OCI-LY1 (cell line): ENCODE data around the gene AGXT2.

Source experiments
- H2AFZ ChIP-seq: fragments of 200-600 bp; sonication (generic), shearing (Covaris generic); 2 replicates; pipeline ENCODE4 v1.6.0; 2014; ENCODE audit warnings: antibody characterized with exemption, mild to moderate bottlenecking, low read length
- H3F3A ChIP-seq: fragments of 200-600 bp; sonication (generic), shearing (Covaris generic); 2 replicates; pipeline ENCODE4 v1.6.0; 2014; ENCODE audit warnings: mild to moderate bottlenecking, antibody characterized with exemption, low read length, moderate library complexity; ENCODE audit not compliant: insufficient read depth
- H3K27ac ChIP-seq: fragments of 200-600 bp; sonication (generic); 2 replicates; pipeline ENCODE4 v1.5.1; 2014; ENCODE audit warnings: low read length, mixed run types, mild to moderate bottlenecking, low read depth; ENCODE audit not compliant: poor library complexity, severe bottlenecking
- H3K27me3 ChIP-seq: fragments of 200-600 bp; sonication (generic); 2 replicates; pipeline ENCODE4 v1.6.0; 2014; ENCODE audit warnings: antibody characterized with exemption, mild to moderate bottlenecking, low read length, moderate library complexity; ENCODE audit not compliant: insufficient read depth
- H3K36me3 ChIP-seq: fragments of 200-600 bp; sonication (generic); 2 replicates; pipeline ENCODE4 v1.6.1; 2014; ENCODE audit warnings: mild to moderate bottlenecking, antibody characterized with exemption, low read length, moderate library complexity, mixed read lengths; ENCODE audit not compliant: insufficient read depth
- H3K4me1 ChIP-seq: fragments of 200-600 bp; sonication (generic); 2 replicates; pipeline ENCODE4 v1.5.1; 2014; ENCODE audit warnings: mild to moderate bottlenecking, low read length, moderate library complexity; ENCODE audit not compliant: insufficient read depth, severe bottlenecking
- H3K4me2 ChIP-seq: fragments of 200-600 bp; sonication (generic), shearing (Covaris generic); 2 replicates; pipeline ENCODE4 v1.6.1; 2014; ENCODE audit warnings: low read length
- H3K4me3 ChIP-seq: fragments of 200-600 bp; sonication (generic); 2 replicates; pipeline ENCODE4 v1.5.1; 2014; ENCODE audit warnings: low read length, low read depth, mild to moderate bottlenecking, mixed read lengths; ENCODE audit not compliant: poor library complexity, severe bottlenecking
- H3K79me2 ChIP-seq: fragments of 200-600 bp; shearing (Covaris generic); 2 replicates; pipeline ENCODE4 v1.6.1; 2016; ENCODE audit warnings: mixed run types, low read length, mixed read lengths; ENCODE audit not compliant: insufficient read depth
- H3K9ac ChIP-seq: fragments of 200-600 bp; sonication (generic), shearing (Covaris generic); 2 replicates; pipeline ENCODE4 v1.6.1; 2014; ENCODE audit warnings: mild to moderate bottlenecking, low read length, mixed read lengths
- H3K9me2 ChIP-seq: fragments of 200-600 bp; sonication (generic), shearing (Covaris generic); 2 replicates; pipeline ENCODE4 v1.6.1; 2014; ENCODE audit warnings: low read depth, mild to moderate bottlenecking, low read length, mixed read lengths
- H3K9me3 ChIP-seq: fragments of 200-600 bp; shearing (Covaris generic); 2 replicates; pipeline ENCODE4 v1.6.1; 2014; ENCODE audit warnings: low read length, mixed read lengths
- H4K20me1 ChIP-seq: fragments of 200-600 bp; sonication (generic), shearing (Covaris generic); 2 replicates; pipeline ENCODE4 v1.6.0; 2016; ENCODE audit warnings: mild to moderate bottlenecking, low read length; ENCODE audit not compliant: insufficient read depth
- CTCF ChIP-seq: fragments of 200-600 bp; sonication (generic), shearing (Covaris generic); IDR thresholded peaks from 2 replicates; pipeline ENCODE4 v1.5.1; 2017; ENCODE audit warnings: mild to moderate bottlenecking, antibody characterized with exemption, low read length, moderate library complexity, mixed read lengths
- EZH2 ChIP-seq: fragments of 200-600 bp; sonication (generic), shearing (Covaris generic); IDR thresholded peaks from 2 replicates; pipeline ENCODE4 v1.8.0; 2017; ENCODE audit warnings: borderline replicate concordance, mixed run types, mild to moderate bottlenecking, antibody characterized with exemption, low read length, moderate library complexity, mixed read lengths

The AGXT2 gene

GRCh38 chr5:35066260-35066795 is 18.6 kb upstream of the AGXT2 start:
- H3K27me3 ChIP-seq: no peaks in the 10 kb centered on the region
- H3K27ac ChIP-seq: no peak overlapping the region
- no peaks in the 10 kb centered on the region for H3K9me3 ChIP-seq
- no peak overlapping the region for H3K9ac ChIP-seq
- no peaks in the 10 kb centered on the region for H3K36me3 ChIP-seq
- TF ChIP-seq CTCF (no peak), EZH2 (no peak)
- no peak overlapping the region for H2AFZ ChIP-seq
- H3K9me2 ChIP-seq: no peaks in the 10 kb centered on the region
- no peaks in the 10 kb centered on the region for H3K79me2 ChIP-seq
- H3K4me1 ChIP-seq: no peaks in the 10 kb centered on the region
- no peak overlapping the region for H3K4me3 ChIP-seq
- no peak overlapping the region for H3K4me2 ChIP-seq
- H4K20me1 ChIP-seq: no peaks in the 10 kb centered on the region
- H3F3A ChIP-seq: no peaks in the 10 kb centered on the region

- no peaks in the 10 kb centered on the region for H3K4me1 ChIP-seq
- no peak overlapping the region for H3K27ac ChIP-seq
- H3K9me2 ChIP-seq: no peaks in the 10 kb centered on the region
- H3K4me3 ChIP-seq: no peak overlapping the region
- no peaks in the 10 kb centered on the region for H3F3A ChIP-seq
- no peaks in the 10 kb centered on the region for H3K27me3 ChIP-seq
- H3K36me3 ChIP-seq: no peaks in the 10 kb centered on the region
- TF ChIP-seq EZH2: no peak
- TF ChIP-seq CTCF: no peak
- H3K4me2 ChIP-seq: no peak overlapping the region
- H3K79me2 ChIP-seq: no peaks in the 10 kb centered on the region
- H3K9ac ChIP-seq: no peak overlapping the region
- no peaks in the 10 kb centered on the region for H3K9me3 ChIP-seq
- no peaks in the 10 kb centered on the region for H4K20me1 ChIP-seq
- no peak overlapping the region for H2AFZ ChIP-seq
Measured at GRCh38 chr5:35063414-35063813, 15.7 kb upstream of the AGXT2 start.

GRCh38 chr5:35061211-35061770 is 13.5 kb upstream of the AGXT2 start:
- TF ChIP-seq CTCF (no peak), EZH2 (no peak)

More at GRCh38 chr5:35061211-35061770, 13.5 kb upstream of the AGXT2 start:
- no peaks in the 10 kb centered on the region for H3K36me3 ChIP-seq
- H3F3A ChIP-seq: no peaks in the 10 kb centered on the region
- H3K27ac ChIP-seq: no peak overlapping the region
- H3K27me3 ChIP-seq: no peaks in the 10 kb centered on the region
- H2AFZ ChIP-seq: no peak overlapping the region
- H3K4me3 ChIP-seq: no peak overlapping the region
- no peaks in the 10 kb centered on the region for H3K9me3 ChIP-seq
- no peak overlapping the region for H3K9ac ChIP-seq
- no peak overlapping the region for H3K4me2 ChIP-seq
- no peaks in the 10 kb centered on the region for H3K9me2 ChIP-seq
- no peaks in the 10 kb centered on the region for H3K4me1 ChIP-seq
- no peaks in the 10 kb centered on the region for H4K20me1 ChIP-seq
- H3K79me2 ChIP-seq: no peaks in the 10 kb centered on the region
